ENCODE results near the gene MYOZ3. TPM values are rescaled to one million over a fixed set of nuclear protein-coding genes. Genes with fewer than 3 reads are reported as not detected.

The MYOZ3 gene
- total and polyA plus RNA-seq, 10 of the 15 experiments (the other 5 are each of a cell fraction or from before 2014, with no cell fraction given): 0.04 to 1.1 (median 0.10) TPM; not detected in 4

DNA sequence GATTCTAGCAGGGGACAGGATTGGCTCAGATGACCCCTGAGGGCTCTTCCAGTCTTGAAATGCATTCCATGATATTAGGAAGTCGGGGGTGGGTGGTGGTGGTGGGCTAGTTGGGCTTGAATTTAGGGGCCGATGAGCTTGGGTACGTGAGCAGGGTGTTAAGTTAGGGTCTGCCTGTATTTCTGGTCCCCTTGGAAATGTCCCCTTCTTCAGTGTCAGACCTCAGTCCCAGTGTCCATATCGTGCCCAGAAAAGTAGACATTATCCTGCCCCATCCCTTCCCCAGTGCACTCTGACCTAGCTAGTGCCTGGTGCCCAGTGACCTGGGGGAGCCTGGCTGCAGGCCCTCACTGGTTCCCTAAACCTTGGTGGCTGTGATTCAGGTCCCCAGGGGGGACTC is 2.9 kb upstream of the MYOZ3 start:
- ChIA-PET POLR2A (interaction anchor here (0.6 kb wide), 1 partner anchor 180 kb away, joined by 4 read pairs; no protein-coding TSS in a partner anchor), SMC1A (ENCODE audit: uncharacterized antibody, unreplicated experiment) (interaction anchor here (0.9 to 1.9 kb wide), 7 partner anchors 29 to 113 kb away, joined by 3 to 28 read pairs (median 4); no protein-coding TSS in a partner anchor), RAD21 (ENCODE audit: unreplicated experiment) (interaction anchor here (1.0 to 5.9 kb wide), 4 partner anchors 29 to 98 kb away, joined by 3 to 56 read pairs (median 4); no protein-coding TSS in a partner anchor), CTCF (interaction anchor here (0.6 to 12.7 kb wide), 9 partner anchors 14 to 201 kb away, joined by 3 to 236 read pairs (median 4); partner anchors contain the start of genes IRGM and RBM22)
- intact Hi-C loops (cut with micrococcal nuclease; ENCODE audit: unreplicated experiment) (loop anchor here (5.0 to 10.0 kb wide), 2 partner anchors 189 to 203 kb away; partner anchors contain the start of gene IRGM), in situ Hi-C loops (cut with MboI) (loop anchor here (10.0 kb wide), 1 partner anchor 203 kb away; no protein-coding TSS in a partner anchor)
- Histone ChIP-seq H3K36me3 (ENCODE audit: control insufficient read depth in 2 of 2, insufficient read depth in 2 of 2, low read length in 1 of 2) (no peaks in the 10 kb centered on the region), H2AFZ (ENCODE audit: control insufficient read depth, low read depth, low read length) (no peak overlapping the region), H3K27ac (ENCODE audit: control insufficient read depth, insufficient read depth) (no peak overlapping the region), H3K9ac (ENCODE audit: control insufficient read depth, insufficient read depth, low read length) (no peak overlapping the region), H4K20me1 (ENCODE audit: control insufficient read depth, insufficient read depth) (no peaks in the 10 kb centered on the region), H3K4me1 (ENCODE audit: control insufficient read depth, insufficient read depth, low read length) (peaks cover 7% of the 10 kb centered on the region), H3K4me2 (ENCODE audit: control insufficient read depth, insufficient read depth) (no peak overlapping the region), H3K79me2 (ENCODE audit: control insufficient read depth, insufficient read depth, low read length) (no peaks in the 10 kb centered on the region), H3K4me3 (no peak overlapping the region), H3K9me3 (replicated peaks; ENCODE audit: control insufficient read depth, insufficient read depth, low read length) (no peaks in the 10 kb centered on the region), H3K27me3 (replicated peaks in 1 of 2; ENCODE audit: control insufficient read depth in 2 of 2, insufficient read depth in 2 of 2, low read length in 1 of 2) (no peaks in the 10 kb centered on the region; a peak in 2 of 4 replicates)
- whole genome bisulfite sequencing (ENCODE audit: insufficient coverage, insufficient replicate concordance, low lambda C conversion rate, missing lambda C conversion rate): 81% methylated on average over 4 of the region's 4 CpGs
- TF ChIP-seq MTA2 (IDR thresholded peaks at IDR 0.05; ENCODE audit: low read depth) (no peak), YY1 (IDR thresholded peaks at IDR 0.05; ENCODE audit: low read depth, low read length) (no peak), GATAD2B (conservative IDR thresholded peaks at IDR 0.05; ENCODE audit: low read depth) (no peak), NRF1 (conservative IDR thresholded peaks at IDR 0.05; ENCODE audit: low read depth, low read length) (no peak)
- TF ChIP-seq, protein P1, sequence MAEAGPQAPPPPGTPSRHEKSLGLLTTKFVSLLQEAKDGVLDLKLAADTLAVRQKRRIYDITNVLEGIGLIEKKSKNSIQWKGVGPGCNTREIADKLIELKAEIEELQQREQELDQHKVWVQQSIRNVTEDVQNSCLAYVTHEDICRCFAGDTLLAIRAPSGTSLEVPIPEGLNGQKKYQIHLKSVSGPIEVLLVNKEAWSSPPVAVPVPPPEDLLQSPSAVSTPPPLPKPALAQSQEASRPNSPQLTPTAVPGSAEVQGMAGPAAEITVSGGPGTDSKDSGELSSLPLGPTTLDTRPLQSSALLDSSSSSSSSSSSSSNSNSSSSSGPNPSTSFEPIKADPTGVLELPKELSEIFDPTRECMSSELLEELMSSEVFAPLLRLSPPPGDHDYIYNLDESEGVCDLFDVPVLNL (IDR thresholded peaks at IDR 0.05; ENCODE audit: low read depth, low read length): no peak
- BruUV-seq (replicated peaks): TSS peak; percentile 73
- no peak for FAIRE-seq
- no peak for DNase-seq (ENCODE audit: low read depth, low spot score)
- no peak for ATAC-seq
